Vagina (tissue), 2 donors: ENCODE data around the gene SNUPN. TPM values are rescaled to one million over a fixed set of nuclear protein-coding genes. Genes with fewer than 3 reads are reported as not detected.
A peak's percentile ranks its signal among the peaks of the same experiment; 100 is the strongest.

Experiments used
- DNase-seq, 2 donors: peaks; one replicate each; pipeline ENCODE4 v3.0.0-alpha.2; 2017; ENCODE audit errors: extremely low spot score in 2 of 2
- H3K27ac ChIP-seq: fragments of 200-600 bp; sonication (generic); one replicate; pipeline ENCODE4 v1.5.1; 2019
- H3K27me3 ChIP-seq: fragments of 200-600 bp; sonication (generic); one replicate; pipeline ENCODE4 v1.5.1; 2019
- H3K36me3 ChIP-seq, 2 donors: fragments of 200-600 bp; sonication (generic); one replicate each; pipeline ENCODE4 v1.5.1; 2017 to 2019
- H3K4me1 ChIP-seq: fragments of 200-600 bp; sonication (generic); one replicate; pipeline ENCODE4 v1.5.1; 2019
- H3K4me3 ChIP-seq, 2 donors: fragments of 200-600 bp; sonication (generic); 1 replicate in 1 of 2; 2 replicates in 1 of 2; pipeline ENCODE4 v1.5.1; 2016 to 2019
- H3K9me3 ChIP-seq: fragments of 200-600 bp; sonication (generic); one replicate; pipeline ENCODE4 v1.5.1; 2019
- CTCF ChIP-seq, 3 experiments: fragments of 450-650 bp in 2 of 3; fragments of 200-600 bp in 1 of 3; sonication (generic) in 1 of 3; IDR thresholded peaks; one replicate each; pipeline ENCODE4 v1.5.1; 2017 to 2019; ENCODE audit warnings: antibody characterized with exemption in 3 of 3, mild to moderate bottlenecking in 2 of 3, moderate library complexity in 2 of 3
- POLR2A ChIP-seq, 2 donors: fragments of 450-650 bp; IDR thresholded peaks; one replicate each; pipeline ENCODE4 v1.6.1; 2017; ENCODE audit warnings: antibody characterized with exemption in 2 of 2, mild to moderate bottlenecking in 2 of 2, moderate library complexity in 2 of 2
- POLR2AphosphoS5 ChIP-seq, 2 donors: sonication (generic); formaldehyde crosslinking; IDR thresholded peaks; one replicate each; pipeline ENCODE4 v1.9.0; 2017; ENCODE audit warnings: antibody characterized with exemption in 2 of 2, mild to moderate bottlenecking in 2 of 2, low read depth in 1 of 2; ENCODE audit not compliant: insufficient read depth in 1 of 2
- intact Hi-C: fragments of 100-400 bp; cut with DNase I; formaldehyde crosslinking; loops from one replicate; pipeline ENCODE4 v1.15.1; 2023
- total RNA-seq: library from RNA; depleted of rRNA; stranded (reverse); fragments of >200 nt; gene quantifications from one replicate; pipeline ENCODE4 v1.2.3, GENCODE V29; 2016

The SNUPN gene
- total RNA-seq, 1 donor from 2014 or later, result 21.9 TPM

DNA sequence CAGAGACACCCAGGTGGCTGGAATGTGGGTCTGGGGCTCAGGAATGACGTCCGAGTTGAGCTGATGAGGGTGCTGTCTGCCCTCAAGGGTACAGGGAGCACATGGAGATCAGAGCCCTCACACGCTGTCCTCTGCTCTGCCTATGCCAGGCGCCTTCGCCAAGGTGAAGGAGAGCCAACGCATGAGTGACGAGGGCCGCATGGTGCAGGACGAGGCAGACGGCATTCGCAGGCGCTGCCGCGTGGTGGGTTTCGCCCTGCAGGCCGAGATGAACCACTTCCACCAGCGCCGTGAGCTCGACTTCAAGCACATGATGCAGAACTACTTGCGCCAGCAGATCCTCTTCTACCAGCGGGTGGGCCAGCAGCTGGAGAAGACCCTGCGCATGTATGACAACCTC is 31.3 kb upstream of the SNUPN start:
- Histone ChIP-seq H3K36me3 (peaks cover 0 to 7% of the 10 kb centered on the region in 2 donors), H3K27ac (no peak overlapping the region), H3K27me3 (no peaks in the 10 kb centered on the region), H3K9me3 (no peaks in the 10 kb centered on the region), H3K4me1 (peaks cover 90% of the 10 kb centered on the region), H3K4me3 (no peak overlapping the region)
- no peak for DNase-seq
- intact Hi-C loops, result loop anchor here (10.0 kb wide), 1 partner anchor 202 kb away; the partner anchor contains the start of gene SIN3A
- no peak for TF ChIP-seq POLR2AphosphoS5 (IDR thresholded peaks at IDR 0.05; ENCODE audit: insufficient read depth in 1 of 2, low read depth in 1 of 2)
- no peak for TF ChIP-seq CTCF (IDR thresholded peaks at IDR 0.05)
- TF ChIP-seq POLR2A (IDR thresholded peaks at IDR 0.05), result no peak

- Histone ChIP-seq H3K4me3 (no peak overlapping the region), H3K27ac (no peak overlapping the region)
Observed at GRCh38 chr15:75656331-75656730, 30.8 kb upstream of the SNUPN start.

GRCh38 chr15:75655931-75656330 is 30.4 kb upstream of the SNUPN start:
- intact Hi-C loops, result loop anchor here (10.0 kb wide), 1 partner anchor 201 kb away; the partner anchor contains the start of gene SIN3A
- Histone ChIP-seq H3K27ac (no peak overlapping the region), H3K9me3 (no peaks in the 10 kb centered on the region), H3K27me3 (no peaks in the 10 kb centered on the region), H3K4me3 (no peak overlapping the region), H3K36me3 (peaks cover 0 to 7% of the 10 kb centered on the region in 2 donors), H3K4me1 (peaks cover 91% of the 10 kb centered on the region)
- TF ChIP-seq POLR2A (IDR thresholded peaks at IDR 0.05) (no peak), POLR2AphosphoS5 (IDR thresholded peaks at IDR 0.05; ENCODE audit: insufficient read depth in 1 of 2, low read depth in 1 of 2) (no peak), CTCF (IDR thresholded peaks at IDR 0.05) (no peak)
- no peak for DNase-seq

More at GRCh38 chr15:75656331-75656730, 30.8 kb upstream of the SNUPN start:
- TF ChIP-seq CTCF (IDR thresholded peaks at IDR 0.05) (no peak), POLR2A (IDR thresholded peaks at IDR 0.05) (no peak), POLR2AphosphoS5 (IDR thresholded peaks at IDR 0.05; ENCODE audit: insufficient read depth in 1 of 2, low read depth in 1 of 2) (no peak)
- DNase-seq, result no peak
- intact Hi-C loops, result loop anchor here (10.0 kb wide), 1 partner anchor 202 kb away; the partner anchor contains the start of gene SIN3A
- Histone ChIP-seq H3K4me1 (peaks cover 90% of the 10 kb centered on the region), H3K9me3 (no peaks in the 10 kb centered on the region), H3K27me3 (no peaks in the 10 kb centered on the region), H3K36me3 (peaks cover 0 to 7% of the 10 kb centered on the region in 2 donors)

- Histone ChIP-seq H3K4me3 (no peak overlapping the region), H3K4me1 (peaks cover 91% of the 10 kb centered on the region), H3K27ac (peak overlapping the region; percentile 93), H3K36me3 (peaks cover 0 to 14% of the 10 kb centered on the region in 2 donors), H3K9me3 (no peaks in the 10 kb centered on the region), H3K27me3 (no peaks in the 10 kb centered on the region)
- intact Hi-C loops, result loop anchor here (10.0 kb wide), 1 partner anchor 200 kb away; the partner anchor contains the start of gene SIN3A
- DNase-seq, result no peak
- TF ChIP-seq POLR2A (IDR thresholded peaks at IDR 0.05) (no peak), POLR2AphosphoS5 (IDR thresholded peaks at IDR 0.05; ENCODE audit: insufficient read depth in 1 of 2, low read depth in 1 of 2) (no peak), CTCF (IDR thresholded peaks at IDR 0.05) (no peak)
Observed at GRCh38 chr15:75654201-75654907, 28.8 kb upstream of the SNUPN start.
